Lower lobe of right lung (tissue), 2 donors: ENCODE data around the gene ADSL. TPM values are rescaled to one million over a fixed set of nuclear protein-coding genes. Genes with fewer than 3 reads are reported as not detected.
A peak's percentile ranks its signal among the peaks of the same experiment; 100 is the strongest.

Source experiments
- ATAC-seq, 2 donors: fragments of 200-7000 bp; cut with Tn5 transposase; one replicate each; pipeline ENCODE4 v1.9.1; 2020 to 2022; ENCODE audit warnings: mild to moderate bottlenecking in 2 of 2, moderate library complexity in 2 of 2
- DNase-seq: peaks from one replicate; pipeline ENCODE4 v3.0.0-alpha.2; 2020
- H3K27ac ChIP-seq: fragments of 200-600 bp; one replicate; pipeline ENCODE4 v1.8.0; 2022
- H3K27me3 ChIP-seq: fragments of 200-600 bp; one replicate; pipeline ENCODE4 v1.8.0; 2022; ENCODE audit warnings: low read depth
- H3K36me3 ChIP-seq: fragments of 200-600 bp; one replicate; pipeline ENCODE4 v1.8.0; 2022; ENCODE audit warnings: mild to moderate bottlenecking
- H3K4me1 ChIP-seq: fragments of 200-600 bp; one replicate; pipeline ENCODE4 v1.8.0; 2022
- H3K4me3 ChIP-seq: fragments of 200-600 bp; one replicate; pipeline ENCODE4 v1.8.0; 2022; ENCODE audit warnings: mild to moderate bottlenecking
- H3K9me3 ChIP-seq: fragments of 200-600 bp; one replicate; pipeline ENCODE4 v1.8.0; 2022
- CTCF ChIP-seq: fragments of 200-600 bp; IDR thresholded peaks from one replicate; pipeline ENCODE4 v1.8.0; 2022; ENCODE audit warnings: antibody characterized with exemption, mild to moderate bottlenecking
- intact Hi-C: fragments of 100-400 bp; cut with DNase I; formaldehyde crosslinking; loops from one replicate; pipeline ENCODE4 v1.11.0; 2022
- total RNA-seq: library from RNA; stranded (reverse); fragmentation: NEBNext Ultra II Directional; extraction: Animal tissue kit (Norgen Biotek cat#: 25700); gene quantifications from one replicate; pipeline ENCODE4 v1.2.1, GENCODE V29; 2021
- donor health status: DM: no; HTN: yes; CAD: no; lungs with severe emphysema.

ADSL gene
- total RNA-seq, 1 donor from 2014 or later = 38.1 TPM

DNA sequence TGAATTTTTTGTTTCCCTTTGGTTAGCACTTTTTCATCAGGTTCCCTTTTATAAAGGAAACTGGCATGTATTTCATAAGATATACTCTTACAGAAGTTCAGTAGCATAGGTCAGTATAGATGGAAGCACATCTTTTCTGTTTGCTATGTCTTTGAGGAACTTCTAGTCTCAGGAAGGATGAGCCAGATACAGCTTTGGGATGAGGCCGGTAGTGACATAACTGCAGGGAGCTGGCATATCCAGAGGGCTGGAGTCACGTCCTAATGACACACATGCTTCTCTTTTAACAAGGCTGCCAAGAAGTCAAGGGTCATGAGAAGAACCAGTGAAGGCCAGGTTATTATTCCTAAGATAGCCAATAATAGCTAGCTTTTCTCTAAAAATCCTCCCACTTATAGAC lies 33.3 kb upstream of the ADSL start:
- TF ChIP-seq CTCF = no peak
- no peak for DNase-seq
- peak; percentile 37 to 56 for ATAC-seq
- Histone ChIP-seq H3K27ac (no peak overlapping the region), H3K36me3 (peaks cover 100% of the 10 kb centered on the region), H3K9me3 (no peaks in the 10 kb centered on the region), H3K4me1 (peaks cover 9% of the 10 kb centered on the region), H3K27me3 (no peaks in the 10 kb centered on the region), H3K4me3 (no peak overlapping the region)
- intact Hi-C loops = no loop called here

DNA sequence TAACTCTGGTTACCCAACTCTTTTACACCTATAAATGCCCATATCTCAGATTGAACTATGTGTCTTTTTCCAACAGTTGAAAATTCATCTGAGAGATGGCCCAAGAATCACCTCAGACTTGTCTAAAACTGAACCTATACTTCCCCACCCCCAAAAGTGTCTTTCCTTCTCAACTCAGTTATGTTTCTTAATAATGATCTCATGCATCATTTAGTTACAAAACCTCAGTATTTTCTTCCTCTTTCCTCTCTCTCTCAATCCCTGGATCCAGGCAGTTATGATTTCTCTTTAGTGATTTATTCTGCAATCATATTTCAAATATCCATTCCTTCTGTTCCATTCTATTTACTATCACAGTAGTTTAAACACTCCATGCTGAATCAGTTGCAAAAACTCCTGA lies 32.3 kb upstream of the ADSL start:
- DNase-seq (no peak), ATAC-seq (no peak)
- TF ChIP-seq CTCF = no peak
- Histone ChIP-seq H3K4me1 (peaks cover 9% of the 10 kb centered on the region), H3K27me3 (no peaks in the 10 kb centered on the region), H3K9me3 (no peaks in the 10 kb centered on the region), H3K27ac (no peak overlapping the region), H3K36me3 (peaks cover 99% of the 10 kb centered on the region), H3K4me3 (no peak overlapping the region)
- intact Hi-C loops = no loop called here

GRCh38 chr22:40320687-40321086 lies 25.6 kb upstream of the ADSL start:
- no peak for TF ChIP-seq CTCF
- no peaks in the 10 kb centered on the region for H3K4me1 ChIP-seq
- no peak overlapping the region for H3K4me3 ChIP-seq
- H3K9me3 ChIP-seq = no peaks in the 10 kb centered on the region
- intact Hi-C loops = no loop called here
- no peak overlapping the region for H3K27ac ChIP-seq
- H3K27me3 ChIP-seq = no peaks in the 10 kb centered on the region
- no peak for ATAC-seq
- DNase-seq = no peak
- peaks cover 99% of the 10 kb centered on the region for H3K36me3 ChIP-seq

DNA sequence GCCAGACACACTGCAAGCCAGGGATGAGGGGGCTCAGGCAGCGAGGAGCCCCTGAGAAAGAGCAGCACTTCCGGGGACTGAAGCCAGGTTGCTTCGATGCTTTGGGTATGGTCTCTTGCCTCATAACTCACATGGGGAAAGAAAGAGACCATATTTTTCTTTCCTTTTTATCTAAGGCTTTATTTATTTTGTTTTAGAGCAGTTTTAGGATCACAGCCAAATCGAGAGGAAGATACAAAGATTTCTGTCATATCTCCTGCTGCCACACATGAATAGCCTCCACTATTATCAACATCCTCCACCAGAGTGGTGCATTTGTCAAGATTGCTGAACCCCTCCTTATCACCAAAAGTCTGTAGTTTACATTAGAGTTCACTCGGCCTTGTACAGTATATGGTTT lies 24.3 kb upstream of the ADSL start:
- no peak for TF ChIP-seq CTCF
- no peak for DNase-seq
- no peaks in the 10 kb centered on the region for H3K27me3 ChIP-seq
- no peak overlapping the region for H3K27ac ChIP-seq
- peaks cover 86% of the 10 kb centered on the region for H3K36me3 ChIP-seq
- peaks cover 12% of the 10 kb centered on the region for H3K4me1 ChIP-seq
- no peaks in the 10 kb centered on the region for H3K9me3 ChIP-seq
- ATAC-seq = no peak
- no peak overlapping the region for H3K4me3 ChIP-seq
- intact Hi-C loops = no loop called here

DNA sequence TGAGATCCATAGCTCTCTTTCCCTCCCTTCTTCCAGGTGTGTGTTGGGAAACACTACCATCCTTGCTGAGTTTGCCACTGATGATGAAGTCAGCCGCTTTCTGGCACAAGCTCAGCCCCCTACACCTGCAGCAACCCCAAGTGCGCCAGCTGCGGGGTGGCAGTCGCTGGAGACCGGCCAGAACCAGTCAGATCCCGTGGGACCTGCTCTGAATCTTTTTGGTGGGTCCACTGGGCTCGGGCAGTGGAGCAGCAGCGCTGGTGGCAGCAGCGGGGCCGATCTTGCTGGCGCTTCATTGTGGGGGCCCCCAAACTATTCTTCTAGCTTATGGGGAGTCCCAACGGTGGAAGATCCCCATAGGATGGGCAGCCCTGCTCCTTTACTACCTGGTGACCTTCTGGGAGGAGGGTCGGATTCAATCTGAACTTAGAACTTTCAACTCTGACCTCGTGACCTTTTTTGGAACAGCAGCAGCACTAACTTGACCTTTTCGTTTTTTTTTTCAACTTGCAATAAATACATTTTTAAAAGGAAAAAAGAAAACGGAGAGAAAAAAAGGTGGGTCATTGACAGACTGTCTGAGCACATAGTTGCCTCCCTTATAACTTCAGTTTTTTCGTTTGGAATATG lies 23.4 kb upstream of the ADSL start:
- TF ChIP-seq CTCF = no peak
- no peak for DNase-seq
- Histone ChIP-seq H3K9me3 (no peaks in the 10 kb centered on the region), H3K27me3 (no peaks in the 10 kb centered on the region), H3K27ac (no peak overlapping the region), H3K4me1 (peaks cover 18% of the 10 kb centered on the region), H3K4me3 (no peak overlapping the region), H3K36me3 (peaks cover 77% of the 10 kb centered on the region)
- ATAC-seq = no peak
- intact Hi-C loops = no loop called here
